ENCODE data around the gene POLR3B.
"Not testable (repeated sequence)": the region's sequence is repeated elsewhere in the genome, so short reads cannot be mapped to it uniquely, and the experiment has no call there.

Gene POLR3B

DNA sequence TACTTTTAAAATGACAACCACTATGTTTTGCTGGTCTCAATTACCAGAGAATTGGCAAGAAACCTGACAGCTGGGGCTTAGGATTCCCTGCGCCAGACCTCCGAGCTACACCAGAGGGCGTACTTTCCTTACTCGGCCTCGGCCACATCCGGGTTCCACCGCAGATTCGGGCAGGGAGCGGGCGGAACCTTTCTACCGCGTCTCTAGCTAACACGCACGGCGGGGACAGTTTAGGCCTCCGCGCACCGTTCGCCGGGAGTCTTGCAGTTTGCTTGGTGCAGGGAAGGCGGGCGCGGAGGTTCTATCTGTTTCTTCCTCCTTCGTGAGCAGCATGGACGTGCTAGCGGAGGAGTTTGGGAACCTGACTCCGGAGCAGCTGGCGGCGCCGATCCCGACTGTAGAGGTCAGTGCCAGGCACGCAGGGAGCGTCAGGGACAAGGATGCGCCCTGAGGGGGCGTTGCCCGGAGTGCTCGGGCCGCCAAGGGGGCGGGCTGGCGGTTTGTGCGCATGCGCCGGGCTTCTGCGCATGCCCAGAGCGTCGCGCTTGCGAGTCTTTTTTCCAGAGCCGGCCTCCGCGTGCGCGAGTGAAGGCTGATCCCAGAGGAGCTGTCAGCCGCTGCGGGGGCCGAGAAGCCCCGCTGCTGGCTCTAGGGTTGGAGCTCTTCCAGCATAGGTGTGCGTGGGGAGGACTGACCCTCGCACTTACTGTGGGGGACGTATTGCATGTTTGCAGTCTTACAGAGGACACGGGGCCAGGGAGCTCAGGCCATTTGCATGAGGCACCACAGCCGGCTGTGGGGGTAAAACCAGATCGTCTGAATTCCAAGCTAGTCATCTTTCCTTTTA lies at the start of gene POLR3B:
Gene POLR3B, plus strand, starts transcription at position 200 of the 847 bp plus-strand sequence. Its CDS starts 132 bp downstream, at position 332.
- Mint-ChIP-seq H3K27ac (peak within 1 kb of the TSS; percentile 93), H3K9me3 (no peaks in the 10 kb centered on the region), H3K4me1 (peaks cover 15% of the 10 kb centered on the region), H3K4me3 (peak within 1 kb of the TSS; percentile 92), H3K36me3 (no peaks in the 10 kb centered on the region), H3K27me3 (no peaks in the 10 kb centered on the region)
- peak; percentile 97 for ATAC-seq

- Mint-ChIP-seq H3K4me3 (no peak overlapping the region), H3K9me3 (no peaks in the 10 kb centered on the region), H3K36me3 (peaks cover 32% of the 10 kb centered on the region), H3K27ac (peak overlapping the region; percentile 44), H3K4me1 (peaks cover 83% of the 10 kb centered on the region), H3K27me3 (no peaks in the 10 kb centered on the region)
- ATAC-seq: no peak
Observed at GRCh38 chr12:106308121-106308520, 49.4 kb upstream of the POLR3B start.

- Mint-ChIP-seq H3K9me3 (no peaks in the 10 kb centered on the region), H3K4me3 (no peak overlapping the region), H3K27ac (peak overlapping the region; percentile 44), H3K36me3 (peaks cover 32% of the 10 kb centered on the region), H3K4me1 (peaks cover 78% of the 10 kb centered on the region), H3K27me3 (no peaks in the 10 kb centered on the region)
- no peak for ATAC-seq
Observed at GRCh38 chr12:106308611-106309010, 48.9 kb upstream of the POLR3B start.

DNA sequence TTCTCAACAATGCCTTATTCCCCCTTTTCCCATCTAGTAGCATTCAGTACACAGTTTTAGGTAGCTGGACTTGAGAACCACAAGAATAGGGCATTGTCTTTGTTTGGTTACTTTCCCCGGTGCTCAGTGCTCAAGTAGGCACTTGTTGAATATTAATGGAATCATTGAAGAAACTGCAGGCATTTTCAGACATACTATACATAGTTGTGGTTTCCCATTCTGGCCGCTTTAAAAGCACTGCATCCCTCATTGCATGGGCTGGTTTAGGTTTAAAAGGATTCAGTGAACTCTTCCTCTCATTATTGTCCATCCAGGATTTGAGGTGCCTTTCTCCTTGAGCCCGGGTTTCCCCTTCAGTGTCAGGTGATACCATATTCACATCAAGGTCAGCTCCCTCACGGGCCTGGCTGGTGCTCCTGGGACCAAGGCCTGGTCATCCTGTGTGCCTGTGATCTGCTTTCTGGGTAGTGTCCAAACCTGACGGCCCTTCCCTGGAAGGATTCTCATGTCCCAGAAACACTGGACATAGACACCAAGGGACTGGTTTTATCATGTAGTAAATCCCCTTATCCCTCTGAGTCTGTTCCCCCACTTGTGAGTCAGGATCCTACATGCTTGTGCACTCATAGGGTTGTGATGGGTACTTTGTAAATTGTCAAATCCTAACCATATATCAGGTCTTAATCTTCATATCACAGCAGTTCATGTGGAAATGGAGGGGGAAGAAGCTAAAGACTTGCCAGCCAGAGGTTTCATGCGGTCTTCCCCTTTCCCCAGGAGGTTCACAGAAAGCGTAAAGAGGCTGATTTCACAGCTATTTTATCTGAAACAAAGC lies 47.7 kb upstream of the POLR3B start:
- Mint-ChIP-seq H3K4me1 (peaks cover 65% of the 10 kb centered on the region), H3K9me3 (no peaks in the 10 kb centered on the region), H3K27me3 (no peaks in the 10 kb centered on the region), H3K27ac (peak overlapping the region; percentile 44), H3K36me3 (peaks cover 39% of the 10 kb centered on the region), H3K4me3 (no peak overlapping the region)
- ATAC-seq: no peak

DNA sequence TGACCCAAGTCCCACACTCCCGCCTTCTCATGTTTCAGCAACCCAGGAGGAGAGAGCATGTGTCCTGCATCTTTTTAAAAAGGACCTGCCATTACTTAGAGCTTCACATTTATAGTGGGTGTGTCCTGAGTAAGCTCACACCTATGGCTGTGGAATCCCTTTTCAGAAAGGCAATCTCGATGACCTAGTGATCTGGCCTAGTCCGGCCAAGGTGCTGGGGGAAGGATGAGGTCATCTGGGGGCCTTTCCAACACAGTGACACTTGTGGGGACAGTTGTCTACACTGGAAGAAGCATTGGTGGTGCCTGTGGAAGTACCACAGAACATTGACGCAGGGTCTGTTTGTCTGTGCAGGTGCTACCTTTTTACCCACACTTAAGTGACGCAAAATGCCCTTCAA lies 46.9 kb upstream of the POLR3B start:
- Mint-ChIP-seq H3K9me3 (no peaks in the 10 kb centered on the region), H3K4me1 (peaks cover 57% of the 10 kb centered on the region), H3K36me3 (peaks cover 42% of the 10 kb centered on the region), H3K27me3 (no peaks in the 10 kb centered on the region), H3K4me3 (peak overlapping the region; percentile 35), H3K27ac (peak overlapping the region; percentile 44)
- ATAC-seq: peak; percentile 27

DNA sequence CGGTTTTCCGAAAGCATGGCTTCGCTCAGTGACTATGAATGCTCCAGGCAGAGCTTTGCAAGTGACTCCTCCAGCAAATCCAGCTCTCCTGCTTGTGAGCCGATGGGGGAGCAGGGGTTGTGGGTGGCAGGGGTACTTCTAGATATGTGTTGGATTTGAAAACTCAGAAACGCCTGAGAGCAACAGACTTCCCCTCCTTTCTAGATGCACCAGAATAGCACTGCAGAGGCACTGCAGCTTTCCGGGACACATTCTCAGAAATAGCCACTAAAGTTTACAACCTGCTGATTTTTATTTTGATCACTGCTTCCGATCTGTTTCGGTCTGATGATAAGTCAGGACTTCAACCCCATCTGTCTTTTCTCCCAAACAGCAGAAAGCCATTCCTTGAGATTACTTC lies 46.4 kb upstream of the POLR3B start:
- peak overlapping the region; percentile 44 for H3K27ac Mint-ChIP-seq
- H3K4me1 Mint-ChIP-seq: peaks cover 55% of the 10 kb centered on the region
- H3K36me3 Mint-ChIP-seq: peaks cover 46% of the 10 kb centered on the region
- H3K9me3 Mint-ChIP-seq: no peaks in the 10 kb centered on the region
- ATAC-seq: no peak
- H3K4me3 Mint-ChIP-seq: peak overlapping the region; percentile 17
- no peaks in the 10 kb centered on the region for H3K27me3 Mint-ChIP-seq

GRCh38 chr12:106313413-106313812 lies 44.1 kb upstream of the POLR3B start:
- H3K4me1 Mint-ChIP-seq: peaks cover 39% of the 10 kb centered on the region
- H3K36me3 Mint-ChIP-seq: peaks cover 63% of the 10 kb centered on the region
- not testable (repeated sequence) for H3K27ac Mint-ChIP-seq

GRCh38 chr12:106315523-106315922 lies 42.0 kb upstream of the POLR3B start:
- ATAC-seq: no peak
- H3K27ac Mint-ChIP-seq: no peak overlapping the region
- no peaks in the 10 kb centered on the region for H3K9me3 Mint-ChIP-seq
- H3K36me3 Mint-ChIP-seq: peaks cover 65% of the 10 kb centered on the region
- H3K4me3 Mint-ChIP-seq: no peak overlapping the region
- peaks cover 18% of the 10 kb centered on the region for H3K4me1 Mint-ChIP-seq
- H3K27me3 Mint-ChIP-seq: no peaks in the 10 kb centered on the region

More at GRCh38 chr12:106313413-106313812, 44.1 kb upstream of the POLR3B start:
- not testable (repeated sequence) for H3K27me3 Mint-ChIP-seq, H3K4me3 Mint-ChIP-seq, ATAC-seq, H3K9me3 Mint-ChIP-seq

- no peak overlapping the region for H3K4me3 Mint-ChIP-seq
- no peak for ATAC-seq
- peaks cover 7% of the 10 kb centered on the region for H3K4me1 Mint-ChIP-seq
- peaks cover 74% of the 10 kb centered on the region for H3K36me3 Mint-ChIP-seq
- H3K9me3 Mint-ChIP-seq: no peaks in the 10 kb centered on the region
- no peak overlapping the region for H3K27ac Mint-ChIP-seq
- no peaks in the 10 kb centered on the region for H3K27me3 Mint-ChIP-seq
Observed at GRCh38 chr12:106317406-106318082, 40.0 kb upstream of the POLR3B start.

- no peak overlapping the region for H3K27ac Mint-ChIP-seq
- H3K4me1 Mint-ChIP-seq: peaks cover 3% of the 10 kb centered on the region
- ATAC-seq: no peak
- no peaks in the 10 kb centered on the region for H3K9me3 Mint-ChIP-seq
- H3K36me3 Mint-ChIP-seq: peaks cover 80% of the 10 kb centered on the region
- H3K4me3 Mint-ChIP-seq: no peak overlapping the region
- no peaks in the 10 kb centered on the region for H3K27me3 Mint-ChIP-seq
Observed at GRCh38 chr12:106321139-106321850, 36.3 kb upstream of the POLR3B start.

DNA sequence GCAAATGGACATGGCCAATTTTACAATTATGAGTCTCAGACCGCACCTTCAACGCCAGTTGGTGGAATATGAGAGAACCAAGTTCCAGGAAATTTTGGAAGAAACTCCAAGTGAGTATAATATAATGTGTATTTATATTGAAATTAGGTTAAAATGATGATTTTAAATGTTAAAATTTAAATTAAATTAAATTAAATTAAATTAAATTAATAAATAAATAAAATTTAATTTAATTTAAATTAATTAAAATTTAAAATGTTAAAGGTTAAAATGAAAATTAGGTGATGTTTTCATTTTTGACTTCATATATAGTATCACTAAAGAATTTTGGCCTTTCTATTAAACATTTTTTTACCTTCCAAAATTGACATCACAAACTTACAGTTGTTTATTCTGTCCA lies 34.0 kb upstream of the POLR3B start:
- Mint-ChIP-seq H3K4me3 (no peak overlapping the region), H3K27me3 (no peaks in the 10 kb centered on the region), H3K27ac (no peak overlapping the region), H3K9me3 (no peaks in the 10 kb centered on the region), H3K36me3 (peaks cover 74% of the 10 kb centered on the region), H3K4me1 (no peaks in the 10 kb centered on the region)
- ATAC-seq: no peak

DNA sequence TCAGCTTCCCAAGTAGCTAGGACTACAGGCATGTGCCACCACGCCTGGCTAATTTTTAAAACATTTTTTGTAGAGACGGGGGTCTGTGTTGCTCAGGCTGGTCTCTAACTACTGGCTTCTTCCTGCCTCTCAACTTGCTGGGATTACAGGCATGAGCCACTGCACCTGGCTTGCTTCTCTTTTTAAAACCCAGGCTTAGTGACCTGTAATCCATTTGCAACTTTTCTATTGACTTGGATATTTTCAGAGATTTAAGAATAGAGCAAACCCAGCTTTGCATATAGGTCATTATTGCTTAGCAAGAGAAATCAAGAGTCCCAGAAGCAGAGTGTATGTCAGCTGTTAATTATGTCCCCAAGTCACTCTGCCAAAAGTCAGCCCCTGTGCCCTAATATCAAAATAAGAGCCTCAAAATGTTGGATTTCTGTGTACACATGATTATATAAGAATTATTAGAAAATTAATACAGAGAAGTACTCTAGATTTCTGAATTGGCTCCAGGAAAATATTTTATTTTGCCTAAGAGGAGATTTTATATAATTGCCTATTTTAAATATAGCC lies 30.2 kb upstream of the POLR3B start:
- no peak overlapping the region for H3K27ac Mint-ChIP-seq
- H3K27me3 Mint-ChIP-seq: no peaks in the 10 kb centered on the region
- ATAC-seq: no peak
- peaks cover 74% of the 10 kb centered on the region for H3K36me3 Mint-ChIP-seq
- no peak overlapping the region for H3K4me3 Mint-ChIP-seq
- peaks cover 11% of the 10 kb centered on the region for H3K4me1 Mint-ChIP-seq
- H3K9me3 Mint-ChIP-seq: no peaks in the 10 kb centered on the region

DNA sequence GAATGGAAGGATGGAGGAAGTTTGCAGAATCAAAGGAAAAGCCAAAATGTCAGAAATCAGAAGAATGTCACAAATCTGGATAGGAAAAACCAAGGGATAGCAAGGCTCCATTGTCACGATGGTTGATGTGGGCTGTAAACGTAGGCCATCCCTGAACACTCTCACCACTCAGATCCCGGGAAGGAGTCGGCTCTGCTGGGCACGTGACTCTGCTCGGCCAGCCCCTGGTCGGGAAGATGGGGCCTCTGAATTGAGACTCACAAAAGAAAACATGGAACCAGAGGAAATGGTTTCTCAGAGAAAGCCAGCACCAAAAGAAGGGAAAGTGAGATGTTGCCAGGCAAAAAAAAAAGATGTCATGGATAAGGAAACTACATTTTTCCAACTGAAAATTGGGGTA lies 28.8 kb upstream of the POLR3B start:
- no peaks in the 10 kb centered on the region for H3K27me3 Mint-ChIP-seq
- peaks cover 80% of the 10 kb centered on the region for H3K36me3 Mint-ChIP-seq
- no peak overlapping the region for H3K27ac Mint-ChIP-seq
- H3K4me1 Mint-ChIP-seq: peaks cover 11% of the 10 kb centered on the region
- H3K4me3 Mint-ChIP-seq: no peak overlapping the region
- H3K9me3 Mint-ChIP-seq: no peaks in the 10 kb centered on the region
- ATAC-seq: no peak

DNA sequence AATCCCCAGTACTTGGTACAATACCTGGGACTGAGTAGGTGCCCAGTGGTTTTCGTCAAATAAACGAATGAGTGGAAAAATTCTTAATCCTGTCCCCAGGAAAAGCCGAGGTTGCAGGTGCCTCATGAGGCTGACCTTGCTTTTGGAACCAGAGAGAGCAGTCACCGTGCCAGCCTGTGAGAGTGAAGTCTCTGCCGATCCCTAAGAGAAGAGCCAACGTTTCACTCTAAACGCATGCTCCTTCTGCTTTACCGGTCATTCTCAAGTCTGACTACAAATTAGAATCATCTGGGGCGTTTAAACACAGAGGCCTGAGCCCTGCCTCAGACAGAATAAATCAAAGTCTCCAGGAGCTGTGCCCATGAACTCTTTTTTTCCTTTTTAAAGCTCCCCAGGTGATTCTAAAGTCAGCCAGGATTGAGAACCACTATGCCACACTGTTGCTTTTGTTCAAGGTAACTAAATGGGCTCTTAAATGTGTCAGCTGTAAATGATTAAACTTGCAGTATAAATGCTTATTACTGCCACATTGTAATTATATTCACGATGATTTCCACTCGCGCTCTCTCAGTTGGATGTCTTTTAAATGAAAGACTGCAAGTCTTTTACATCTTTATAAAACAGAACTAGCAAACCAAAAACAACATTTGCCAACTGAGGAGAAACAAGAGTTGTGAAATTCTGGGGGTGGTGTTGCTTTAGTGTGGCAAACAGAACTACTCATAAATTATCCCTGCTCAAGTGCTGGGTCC lies 28.1 kb upstream of the POLR3B start:
- H3K36me3 Mint-ChIP-seq: peaks cover 80% of the 10 kb centered on the region
- no peak for ATAC-seq
- H3K9me3 Mint-ChIP-seq: no peaks in the 10 kb centered on the region
- no peaks in the 10 kb centered on the region for H3K27me3 Mint-ChIP-seq
- no peak overlapping the region for H3K4me3 Mint-ChIP-seq
- H3K27ac Mint-ChIP-seq: no peak overlapping the region
- peaks cover 11% of the 10 kb centered on the region for H3K4me1 Mint-ChIP-seq
